HG03571 (cell line): ENCODE measurements around the gene DRD5.

Experiments used
- ATAC-seq: cut with Tn5 transposase; IDR thresholded peaks from one replicate; pipeline ENCODE4 v1.9.1; 2021; ENCODE audit not compliant: unreplicated experiment

The DRD5 gene

GRCh38 chr4:9812501-9813340 lies 31.3 kb downstream of the DRD5 start:
- ATAC-seq = peak; percentile 91

- ATAC-seq = no peak
These were observed 34.9 kb downstream of the DRD5 start for GRCh38 chr4:9816285-9816684.

- no peak for ATAC-seq
These were observed 38.9 kb downstream of the DRD5 start for GRCh38 chr4:9820343-9820742.

GRCh38 chr4:9825049-9825448 lies 43.6 kb downstream of the DRD5 start:
- ATAC-seq = no peak

GRCh38 chr4:9826551-9826950 lies 45.1 kb downstream of the DRD5 start:
- ATAC-seq = no peak

GRCh38 chr4:9832640-9833039 lies 51.2 kb downstream of the DRD5 start:
- no peak for ATAC-seq

GRCh38 chr4:9833421-9833820 lies 52.0 kb downstream of the DRD5 start:
- no peak for ATAC-seq
